CD4-positive, alpha-beta T cell treated with Interferon gamma for 1 hour (primary cell): Measurements from ENCODE around the gene OR4C11.

ENCODE experiments used
- DNase-seq: peaks from one replicate; pipeline ENCODE4 v3.0.0-alpha.2; 2020

OR4C11 gene, protein sequence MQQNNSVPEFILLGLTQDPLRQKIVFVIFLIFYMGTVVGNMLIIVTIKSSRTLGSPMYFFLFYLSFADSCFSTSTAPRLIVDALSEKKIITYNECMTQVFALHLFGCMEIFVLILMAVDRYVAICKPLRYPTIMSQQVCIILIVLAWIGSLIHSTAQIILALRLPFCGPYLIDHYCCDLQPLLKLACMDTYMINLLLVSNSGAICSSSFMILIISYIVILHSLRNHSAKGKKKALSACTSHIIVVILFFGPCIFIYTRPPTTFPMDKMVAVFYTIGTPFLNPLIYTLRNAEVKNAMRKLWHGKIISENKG

GRCh38 chr11:55607545-55607944 lies at the start of gene OR4C11:
OR4C11 (minus strand) TSS chr11:55607645; CDS start chr11:55604373, 3,272 bp downstream.
- no peak for DNase-seq

DNA sequence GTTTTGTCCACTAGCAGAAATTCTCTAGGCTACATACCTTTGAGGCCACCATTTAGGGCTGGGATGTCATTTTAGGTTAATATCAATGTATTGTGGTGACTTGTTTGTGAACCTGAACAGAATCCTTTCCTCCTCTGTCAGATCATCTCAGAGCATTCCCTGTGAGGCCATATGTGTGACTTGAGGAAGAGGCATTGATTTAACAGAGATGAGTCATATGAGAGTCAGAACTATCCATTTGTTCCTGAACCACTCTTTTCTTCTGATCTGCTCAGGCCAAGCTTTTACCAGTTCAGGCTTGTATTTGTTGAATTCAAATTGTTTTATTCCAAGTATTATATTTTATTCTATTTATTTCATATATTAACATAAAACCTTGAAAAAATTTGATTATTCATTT lies 47.7 kb upstream of the OR4C11 start:
- no peak for DNase-seq

DNA sequence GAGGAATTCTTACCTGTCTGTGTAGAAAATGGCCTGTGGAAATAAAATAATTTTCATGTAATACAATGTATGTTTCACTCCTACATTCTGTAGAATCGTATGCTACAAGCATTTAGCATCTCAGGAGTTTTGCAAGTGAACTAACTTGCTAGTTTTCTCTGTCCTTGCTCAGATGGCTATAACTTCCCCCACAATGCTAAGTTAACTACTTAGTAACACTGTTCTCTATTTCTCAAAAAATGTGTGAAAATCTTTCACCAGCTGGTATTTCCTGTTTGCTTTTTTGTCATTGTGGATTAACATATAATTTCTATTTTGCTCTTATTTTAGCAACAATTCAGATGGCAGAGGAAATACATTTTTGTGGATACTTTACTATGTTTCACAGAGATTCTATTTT lies 45.1 kb upstream of the OR4C11 start:
- no peak for DNase-seq

DNA sequence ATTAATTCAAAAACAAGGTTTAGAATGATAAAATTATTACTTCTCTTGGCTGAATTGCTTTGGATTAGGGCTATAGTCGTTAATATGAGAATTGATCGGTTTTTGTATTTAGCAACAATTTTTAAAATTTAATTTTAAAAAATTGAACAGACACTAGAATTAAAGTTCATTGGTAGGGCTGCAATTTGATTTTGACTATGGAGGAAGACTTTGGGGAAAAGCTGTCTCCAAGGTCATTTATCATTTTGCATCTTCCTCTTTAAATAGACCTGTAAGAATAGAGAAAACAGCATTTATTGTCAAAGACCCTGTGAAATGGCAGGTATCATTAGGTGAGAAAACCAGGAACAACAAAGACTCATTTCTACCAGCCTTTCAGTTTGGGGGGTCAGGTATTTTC lies 40.6 kb upstream of the OR4C11 start, which contains the start of gene OR4S2:
TSS of gene OR4S2 (plus strand) at position 301 of the 400 bp plus-strand sequence. CDS start 2,577 bp downstream, outside the sequence.
- DNase-seq, result no peak

DNA sequence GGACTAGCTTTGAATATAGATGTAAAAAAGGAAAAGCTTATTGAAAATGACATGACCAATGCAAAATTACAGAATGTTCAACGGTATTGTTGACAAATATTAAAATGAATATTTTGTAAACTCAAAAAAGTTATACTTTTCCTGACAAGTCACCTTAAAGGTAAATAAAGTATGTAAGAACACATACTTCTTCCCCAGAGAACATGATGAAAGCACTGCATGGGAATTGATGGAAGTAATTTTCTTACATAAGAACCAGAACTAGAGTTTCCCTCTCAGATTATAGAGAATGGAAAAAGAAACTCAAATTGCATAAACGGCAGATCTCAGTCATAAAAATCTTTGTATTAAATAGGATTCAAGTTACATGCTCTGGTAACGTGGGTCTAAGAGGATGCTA lies 27.4 kb upstream of the OR4C11 start, which contains the start of gene OR4P4:
TSS of gene OR4P4 (plus strand) at position 301 of the 400 bp plus-strand sequence.
- no peak for DNase-seq

- DNase-seq, result no peak
Measured at GRCh38 chr11:55624531-55624930, 17.1 kb upstream of the OR4C11 start.

GRCh38 chr11:55572548-55572947 lies 34.9 kb downstream of the OR4C11 start:
- DNase-seq, result no peak

DNA sequence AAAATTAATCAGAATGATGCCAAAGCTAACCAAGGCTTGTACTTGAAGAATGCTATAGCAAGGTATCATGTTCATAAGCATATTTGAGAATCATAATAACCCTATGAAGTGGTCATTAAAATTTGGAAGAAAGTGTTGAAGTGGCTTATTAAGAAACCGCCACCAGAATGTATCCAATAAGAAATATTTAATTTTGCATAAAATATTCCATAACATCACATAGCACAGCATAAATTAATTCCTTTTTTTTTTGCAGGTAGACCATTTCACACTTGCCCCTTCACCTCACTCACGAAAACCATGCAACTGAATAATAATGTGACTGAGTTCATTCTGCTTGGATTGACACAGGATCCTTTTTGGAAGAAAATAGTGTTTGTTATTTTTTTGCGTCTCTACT lies 35.6 kb downstream of the OR4C11 start, which contains the start of gene OR4C16:
TSS of gene OR4C16 (plus strand) at position 301 of the 400 bp plus-strand sequence. CDS start at position 301, 0 bp downstream.
- no peak for DNase-seq

DNA sequence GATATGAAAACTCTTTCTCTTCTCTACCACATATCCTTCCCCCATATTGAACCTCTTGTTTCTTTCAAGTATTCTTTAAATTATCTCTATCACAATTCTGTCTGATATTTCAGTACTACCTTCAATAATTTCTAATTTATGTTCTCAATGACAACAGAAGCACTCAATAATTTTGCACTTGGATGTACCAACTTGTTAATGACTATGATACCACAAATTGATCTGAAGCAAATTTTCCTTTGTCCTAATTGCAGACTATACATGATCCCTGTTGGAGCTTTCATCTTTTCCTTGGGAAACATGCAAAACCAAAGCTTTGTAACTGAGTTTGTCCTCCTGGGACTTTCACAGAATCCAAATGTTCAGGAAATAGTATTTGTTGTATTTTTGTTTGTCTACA lies 53.3 kb downstream of the OR4C11 start, which contains the start of gene OR4C15:
TSS of gene OR4C15 (plus strand) at position 301 of the 400 bp plus-strand sequence. CDS start at position 301, 0 bp downstream.
- no peak for DNase-seq
